ENCODE data around the gene OAF.

OAF gene

DNA sequence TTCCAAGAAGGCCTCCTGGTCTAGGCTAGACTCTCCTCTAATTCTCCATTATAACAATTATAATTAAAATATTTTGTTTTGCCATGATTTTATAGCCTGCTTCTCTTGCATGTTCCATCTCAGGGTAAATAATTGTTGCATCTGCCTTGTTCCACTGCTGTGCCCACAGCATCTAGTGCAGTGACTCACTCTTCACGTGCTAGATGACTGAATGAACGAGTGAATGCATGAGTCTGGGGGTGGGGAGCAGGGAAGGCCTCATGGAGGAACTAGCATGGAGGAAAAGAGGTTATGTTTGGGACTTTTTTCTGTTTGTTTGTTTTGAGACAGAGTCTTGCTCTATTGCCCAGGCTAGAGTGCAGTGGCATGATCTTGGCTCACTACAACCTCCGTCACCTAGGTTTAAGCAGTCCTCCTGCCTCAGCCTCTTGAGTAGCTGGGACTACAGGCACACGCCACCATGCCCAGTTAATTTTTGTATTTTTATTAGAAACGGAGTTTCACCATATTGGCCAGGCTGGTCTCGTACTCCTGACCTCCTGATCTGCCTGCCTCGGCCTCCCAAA, 5.2 kb upstream of the OAF start:
- peak; percentile 58 for DNase-seq (ENCODE audit: low spot score)

DNA sequence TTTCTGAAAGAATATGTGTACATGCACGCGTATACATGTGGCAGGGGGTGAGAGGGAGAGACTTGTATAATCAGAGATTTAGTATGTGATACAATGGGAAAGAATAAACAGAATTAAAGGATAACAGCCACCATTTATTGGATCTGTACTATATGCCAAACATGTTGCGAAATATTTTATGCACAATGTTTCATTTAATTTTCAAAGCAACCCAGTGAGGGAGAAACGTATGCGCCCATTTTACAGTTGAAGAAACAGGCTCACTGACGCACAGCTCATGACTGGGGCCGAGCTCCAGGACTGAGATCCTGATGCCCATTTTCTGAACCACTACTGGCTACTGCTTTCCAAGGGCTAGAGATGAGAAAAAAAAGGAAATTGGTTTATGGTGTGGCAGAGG, 3.3 kb upstream of the OAF start:
- DNase-seq (ENCODE audit: low spot score) = no peak

DNA sequence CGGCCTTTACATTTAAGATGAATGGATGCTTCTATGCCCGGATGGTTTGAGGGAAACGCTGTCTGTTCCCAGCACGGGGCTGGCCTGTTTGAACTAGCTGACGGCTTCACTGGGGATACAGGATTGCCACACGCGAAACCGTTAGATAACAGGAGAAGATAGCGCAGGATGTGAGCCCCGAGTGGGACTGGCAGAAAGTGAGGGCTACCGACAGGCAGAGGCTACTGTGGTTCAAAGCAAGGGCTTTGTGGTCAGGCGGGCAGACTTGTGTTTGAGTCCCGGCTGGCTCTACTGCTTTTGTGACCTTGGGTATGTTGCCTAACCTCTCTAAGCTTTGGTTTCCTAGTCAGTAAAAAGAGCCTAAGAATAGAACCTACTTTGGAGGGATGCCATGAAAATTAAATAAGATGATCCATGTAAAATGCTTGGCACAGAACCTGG, 2.8 kb upstream of the OAF start:
- DNase-seq (ENCODE audit: low spot score) = no peak

DNA sequence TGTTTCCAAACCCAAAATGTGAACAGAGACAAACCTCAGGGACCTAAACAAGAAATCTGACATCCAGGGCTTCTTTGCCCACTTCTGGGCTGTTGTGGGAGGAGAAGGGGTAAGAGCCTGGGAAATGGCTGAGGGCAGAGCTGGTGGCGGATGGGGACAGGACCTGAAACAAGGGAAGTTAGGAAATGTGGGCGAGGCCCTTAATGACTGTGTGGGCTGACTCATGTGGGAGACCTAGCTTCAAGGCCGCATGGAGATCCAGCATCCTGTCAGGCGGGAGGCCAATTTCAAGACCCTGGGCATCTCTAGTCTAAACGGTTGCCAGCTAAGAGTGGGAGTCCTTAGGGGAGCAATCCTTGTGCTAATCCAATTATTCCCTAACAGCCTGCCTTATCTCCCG, 2.1 kb upstream of the OAF start:
- peak; percentile 67 for DNase-seq (ENCODE audit: low spot score)

DNA sequence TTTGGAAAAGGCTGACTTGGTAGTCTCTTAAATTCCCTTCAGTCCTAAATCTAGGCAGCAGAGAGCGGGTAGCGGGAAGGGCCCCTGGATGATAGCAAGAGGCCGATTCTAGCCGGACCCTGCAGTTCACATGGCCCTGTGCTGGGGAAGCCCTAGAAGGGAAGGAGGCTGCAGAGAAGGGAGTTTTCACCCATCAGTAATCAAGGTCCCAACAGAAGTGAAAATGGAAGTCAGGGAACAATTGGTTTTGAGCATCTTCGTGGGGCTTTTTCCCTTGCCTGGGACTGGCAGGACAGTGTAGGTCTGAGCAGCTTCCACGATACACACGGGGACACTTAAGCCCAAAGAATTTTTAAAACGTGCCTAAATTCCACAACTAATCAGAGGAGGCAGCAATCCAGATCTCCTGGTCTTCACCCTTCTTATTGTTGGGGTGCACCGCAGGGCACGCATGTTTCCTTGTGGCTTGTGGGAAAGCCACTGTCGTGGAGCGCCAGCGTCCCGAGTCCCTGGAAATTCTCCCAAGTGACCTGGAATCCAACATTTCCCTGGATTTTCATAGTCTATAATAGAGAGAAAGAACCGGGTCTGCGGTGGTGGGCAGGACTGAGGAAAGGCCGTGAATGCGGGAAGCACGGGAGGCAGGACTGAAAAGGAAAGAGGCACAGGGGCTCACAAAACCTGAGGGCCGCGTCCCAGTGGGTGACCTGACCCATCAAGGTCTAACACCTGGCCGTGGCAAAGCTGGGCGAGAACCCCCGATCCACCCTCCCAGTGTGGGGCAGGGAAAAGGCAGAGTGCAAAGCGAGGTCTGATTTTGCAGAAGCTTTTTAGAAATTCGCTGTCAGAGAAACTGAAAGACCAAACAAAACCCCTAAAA, 846 bp upstream of the OAF start:
- DNase-seq (ENCODE audit: low spot score) = no peak

DNA sequence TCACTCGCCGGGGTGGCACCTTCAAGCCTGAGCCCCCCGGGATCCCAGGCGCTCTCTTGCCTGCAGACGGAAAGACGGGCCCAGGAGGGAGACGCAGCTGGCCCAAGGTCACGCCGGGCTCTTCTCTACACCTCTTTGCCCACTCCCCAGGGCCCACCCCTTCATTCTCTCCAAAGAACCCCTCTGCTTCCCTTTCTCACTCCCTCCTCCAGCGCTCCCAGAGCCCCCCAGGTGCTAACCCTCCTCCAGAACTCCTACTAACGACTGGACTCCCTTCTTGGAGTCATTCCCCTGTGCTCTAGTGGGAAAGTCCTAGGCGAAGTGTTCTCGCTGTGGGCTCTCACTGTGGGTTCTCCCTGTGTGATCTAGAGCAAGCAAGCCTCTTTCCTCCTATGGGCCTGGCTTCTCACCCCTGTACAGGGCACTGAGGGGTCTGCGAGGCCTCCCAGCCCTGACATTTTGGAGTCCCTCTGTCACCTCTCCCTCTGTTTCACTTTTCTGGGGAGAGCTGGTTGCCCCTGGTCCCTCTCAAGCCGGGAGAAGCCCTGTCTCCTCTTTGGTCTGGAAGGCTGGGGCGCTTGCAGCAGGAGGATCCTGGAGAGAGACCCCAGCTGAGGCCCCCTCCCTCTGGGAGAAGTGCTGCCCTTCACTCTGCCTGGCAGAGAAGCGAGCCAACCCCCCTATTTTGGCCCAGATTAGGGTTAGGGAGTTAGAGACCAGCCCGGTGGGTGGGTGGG, 858 bp downstream of the OAF start:
- peak; percentile 21 for DNase-seq (ENCODE audit: low spot score)

DNA sequence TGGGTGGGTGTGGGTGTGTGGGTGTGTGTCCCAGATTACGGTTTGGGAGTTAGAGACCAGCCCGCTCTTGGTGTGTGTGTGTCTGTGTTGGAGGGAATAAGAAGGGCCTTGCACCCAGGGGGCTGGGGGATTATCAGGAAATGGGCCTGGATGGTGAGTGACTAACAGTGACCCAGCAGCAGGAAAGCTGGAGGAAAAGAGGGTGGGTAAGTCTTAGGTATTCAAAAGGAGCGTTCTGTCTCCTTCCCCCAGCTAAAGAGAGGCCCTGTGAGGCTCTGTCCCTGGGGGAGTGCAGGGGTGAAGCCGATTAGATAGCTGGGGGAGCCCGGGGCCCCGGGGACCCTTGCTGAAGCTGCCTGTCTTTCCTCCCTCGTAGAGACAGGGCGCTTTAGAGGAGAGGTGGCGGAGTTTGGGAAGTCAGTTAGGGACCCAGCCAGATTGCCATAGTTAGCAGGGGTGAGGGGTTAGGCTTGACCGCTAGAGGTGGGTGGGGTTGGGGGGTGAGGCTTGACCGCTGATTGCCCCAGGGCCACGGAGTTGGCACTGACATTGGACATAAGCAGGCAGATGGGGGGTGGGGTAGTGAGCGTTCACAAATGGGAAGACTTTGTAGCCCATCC, 1.5 kb downstream of the OAF start:
- no peak for DNase-seq (ENCODE audit: low spot score)

DNA sequence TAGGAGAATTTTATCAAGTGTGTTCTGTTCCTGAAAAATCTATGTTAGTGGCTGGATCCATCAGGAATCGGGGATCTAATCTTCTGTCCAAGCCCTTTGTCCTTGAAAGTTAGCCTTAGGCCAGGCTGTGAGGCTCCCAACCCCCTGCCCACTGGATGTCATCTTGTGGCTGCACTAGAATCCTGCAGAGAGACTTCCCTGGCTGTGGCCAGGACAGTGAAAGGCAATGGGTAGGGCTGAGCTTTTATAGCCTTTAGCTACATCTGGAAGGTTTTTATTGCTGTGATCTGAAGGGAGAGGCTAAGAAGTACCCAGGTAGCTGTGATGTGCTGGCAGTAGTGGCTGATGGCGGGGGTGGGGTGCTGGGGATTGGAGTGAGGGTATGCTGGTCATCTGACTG, 2.1 kb downstream of the OAF start:
- DNase-seq (ENCODE audit: low spot score) = no peak

DNA sequence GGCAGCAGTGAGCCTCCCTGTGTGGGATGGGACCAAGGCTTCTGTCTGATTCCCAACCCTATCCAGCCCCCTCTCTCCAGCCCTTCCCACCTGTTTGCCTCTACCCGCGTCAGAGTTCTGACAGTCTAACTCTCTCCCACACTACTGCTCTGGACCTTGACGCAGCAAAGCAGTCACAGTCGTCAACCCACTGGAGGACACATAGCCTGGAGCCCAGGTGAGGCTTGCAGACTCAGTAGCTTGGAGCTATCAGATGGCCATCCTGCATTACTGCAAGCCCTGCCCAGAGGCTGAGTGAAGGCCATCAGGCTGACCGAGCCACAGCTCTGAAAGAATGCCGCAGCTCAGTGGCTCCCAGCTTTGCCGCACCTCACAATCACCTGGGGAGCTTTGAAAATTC, 3.7 kb downstream of the OAF start:
- no peak for DNase-seq (ENCODE audit: low spot score)

DNA sequence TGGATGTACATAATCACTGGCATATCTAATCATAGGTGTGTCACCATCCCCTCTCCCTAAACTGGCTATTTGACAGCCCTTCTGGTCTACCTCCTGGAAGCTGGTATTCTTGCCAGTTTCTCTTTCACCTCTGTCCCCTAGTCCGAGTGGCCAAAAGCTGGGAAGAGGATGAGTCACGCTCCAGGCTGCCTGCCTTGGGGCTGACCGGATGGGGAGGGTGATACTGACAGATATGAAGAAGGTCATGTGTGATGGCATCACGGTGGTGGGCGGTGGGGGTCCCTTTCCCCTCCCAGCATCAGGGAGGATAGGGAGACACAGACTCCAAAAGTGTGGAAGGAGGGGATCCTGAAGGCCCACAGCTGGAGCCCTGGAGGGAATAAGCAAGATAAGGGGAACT, 4.8 kb downstream of the OAF start:
- DNase-seq (ENCODE audit: low spot score) = peak; percentile 65

DNA sequence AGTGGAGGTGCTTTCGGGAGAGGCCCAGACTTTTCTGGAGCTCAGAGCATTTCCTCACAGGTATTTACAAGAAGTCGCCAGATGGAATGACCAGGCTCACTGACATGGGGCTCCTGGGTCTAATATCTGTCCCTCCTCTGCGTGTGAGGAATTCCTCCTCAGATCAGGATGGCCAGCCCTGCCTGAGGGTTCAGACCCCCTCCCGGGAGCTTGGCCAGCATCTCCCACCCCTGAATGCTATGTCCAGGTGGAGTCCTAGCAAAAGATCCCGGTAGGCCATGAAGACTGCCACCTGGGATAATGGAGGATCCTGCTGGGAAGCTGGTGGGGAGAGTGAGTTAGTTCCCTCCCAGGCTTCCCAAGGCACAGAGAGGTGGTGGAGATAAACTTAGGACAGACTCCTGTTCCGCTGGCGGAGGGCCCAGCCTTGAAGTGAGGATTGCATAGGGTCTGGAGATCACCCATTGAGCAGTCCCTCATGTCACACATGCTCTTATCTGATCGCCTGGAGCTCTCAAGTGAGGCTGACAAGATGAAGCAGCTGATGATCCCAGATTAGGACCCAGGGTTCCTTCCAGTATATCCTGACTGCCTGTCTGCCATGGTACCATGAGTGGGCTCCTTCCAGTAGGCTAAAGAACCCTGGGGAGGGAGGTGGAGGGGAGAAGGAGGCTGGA, 5.7 kb downstream of the OAF start:
- no peak for DNase-seq (ENCODE audit: low spot score)

DNA sequence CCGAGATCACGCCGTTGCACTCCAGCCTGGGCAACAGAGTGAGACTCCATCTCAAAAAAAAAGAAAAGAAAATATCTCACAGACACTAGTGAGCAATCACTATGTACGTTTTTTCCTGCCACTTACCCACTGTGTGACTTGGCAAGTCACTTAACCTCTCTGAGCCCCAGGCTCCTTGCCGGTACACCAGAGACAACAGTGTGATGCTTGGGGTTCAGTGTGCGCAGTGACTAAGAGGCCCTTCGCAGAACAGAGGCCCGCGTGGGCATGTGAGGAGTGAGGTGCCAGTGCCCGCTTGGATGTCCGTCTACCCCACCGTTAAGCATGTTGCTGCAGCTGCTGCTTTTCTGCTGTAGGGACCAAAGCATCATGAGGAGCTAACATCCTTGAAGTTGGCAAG, 6.7 kb downstream of the OAF start:
- DNase-seq (ENCODE audit: low spot score) = no peak

DNA sequence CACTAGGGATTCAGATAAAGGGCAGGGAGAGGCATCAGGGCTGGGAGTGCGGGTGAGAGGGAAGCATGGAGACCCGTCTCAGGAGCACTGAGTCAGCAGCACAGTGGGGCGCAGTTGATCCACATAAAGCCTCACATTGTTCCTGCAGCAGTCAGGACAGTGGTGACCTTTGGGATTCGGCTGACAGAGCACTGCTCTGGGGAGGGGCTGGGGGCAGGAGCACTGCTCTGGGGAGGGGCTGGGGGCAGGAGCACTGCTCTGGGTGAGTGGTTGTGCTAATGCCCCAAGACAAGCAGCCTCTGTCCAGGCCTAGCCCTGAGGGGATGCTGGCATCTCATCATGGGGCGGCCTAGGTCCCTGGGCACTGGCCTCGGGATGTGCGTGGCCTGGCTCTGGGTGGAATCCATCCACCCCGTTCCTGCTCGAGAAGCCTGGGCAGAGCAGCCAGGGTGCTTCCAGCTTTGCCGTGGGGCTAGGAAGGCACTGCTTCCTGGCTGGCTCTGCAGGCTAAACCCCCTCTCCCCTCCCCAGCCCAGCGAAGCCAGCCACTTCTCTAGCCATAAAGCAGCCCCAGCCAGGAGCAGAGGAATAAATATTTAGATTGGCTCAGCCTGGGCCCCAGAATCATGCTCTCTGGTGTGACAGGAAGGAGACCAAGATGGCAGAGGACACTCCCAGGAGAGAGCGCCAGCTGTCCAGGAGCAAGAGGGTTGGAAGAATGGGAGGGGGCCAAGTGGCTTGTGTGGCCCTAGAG, 7.3 kb downstream of the OAF start:
- no peak for DNase-seq (ENCODE audit: low spot score)

DNA sequence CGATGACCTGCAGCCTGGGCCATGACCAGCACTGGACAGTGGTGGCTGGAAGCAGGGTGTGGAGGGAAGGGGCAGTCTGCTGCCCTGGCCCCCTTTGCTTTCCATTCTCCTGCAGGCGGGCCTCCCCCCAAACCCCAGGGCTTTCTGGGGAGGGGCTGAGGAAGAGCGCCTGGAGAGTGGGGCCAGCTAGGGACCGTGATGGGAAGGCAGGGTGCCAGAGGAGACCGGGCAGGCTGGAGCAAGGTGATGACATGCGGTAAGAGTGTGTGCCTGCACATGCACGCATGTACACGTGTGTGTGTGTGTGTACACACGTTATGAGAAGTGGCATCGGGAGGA, 7.8 kb downstream of the OAF start:
- DNase-seq (ENCODE audit: low spot score) = no peak

DNA sequence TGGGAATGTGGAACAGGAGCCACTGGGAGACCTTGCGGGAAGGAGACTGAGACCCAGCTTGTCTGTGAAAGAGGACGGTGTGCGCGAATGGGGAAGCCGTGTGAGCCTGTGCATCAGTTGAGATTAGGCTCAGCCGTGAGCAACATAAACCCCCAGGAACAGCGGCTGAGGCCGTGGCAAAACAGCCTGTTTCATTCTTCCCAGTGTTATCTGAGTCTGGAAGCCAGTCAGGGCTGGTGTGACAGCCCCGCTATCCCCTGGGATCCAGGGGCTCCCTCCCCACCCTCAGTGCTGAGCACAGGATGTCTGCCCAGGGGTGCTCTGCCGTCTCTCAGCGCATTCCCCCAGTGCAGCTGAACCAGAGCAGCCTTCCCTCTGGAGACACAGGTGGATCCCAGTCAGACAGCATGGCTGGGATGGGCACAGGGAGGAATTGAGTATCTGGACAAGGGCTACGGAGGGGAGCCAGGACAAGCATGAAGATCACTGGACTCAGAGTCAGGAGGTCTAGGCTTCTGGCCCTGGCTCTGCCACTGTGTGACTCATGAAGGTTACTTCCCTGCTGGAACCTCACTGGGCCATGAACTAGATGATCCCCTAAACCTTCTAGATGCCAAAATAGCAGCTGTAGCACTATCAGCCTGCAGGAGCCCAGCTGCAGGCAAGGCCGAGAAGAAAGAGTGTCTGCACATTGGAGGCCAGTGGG, 8.6 kb downstream of the OAF start:
- DNase-seq (ENCODE audit: low spot score) = no peak

DNA sequence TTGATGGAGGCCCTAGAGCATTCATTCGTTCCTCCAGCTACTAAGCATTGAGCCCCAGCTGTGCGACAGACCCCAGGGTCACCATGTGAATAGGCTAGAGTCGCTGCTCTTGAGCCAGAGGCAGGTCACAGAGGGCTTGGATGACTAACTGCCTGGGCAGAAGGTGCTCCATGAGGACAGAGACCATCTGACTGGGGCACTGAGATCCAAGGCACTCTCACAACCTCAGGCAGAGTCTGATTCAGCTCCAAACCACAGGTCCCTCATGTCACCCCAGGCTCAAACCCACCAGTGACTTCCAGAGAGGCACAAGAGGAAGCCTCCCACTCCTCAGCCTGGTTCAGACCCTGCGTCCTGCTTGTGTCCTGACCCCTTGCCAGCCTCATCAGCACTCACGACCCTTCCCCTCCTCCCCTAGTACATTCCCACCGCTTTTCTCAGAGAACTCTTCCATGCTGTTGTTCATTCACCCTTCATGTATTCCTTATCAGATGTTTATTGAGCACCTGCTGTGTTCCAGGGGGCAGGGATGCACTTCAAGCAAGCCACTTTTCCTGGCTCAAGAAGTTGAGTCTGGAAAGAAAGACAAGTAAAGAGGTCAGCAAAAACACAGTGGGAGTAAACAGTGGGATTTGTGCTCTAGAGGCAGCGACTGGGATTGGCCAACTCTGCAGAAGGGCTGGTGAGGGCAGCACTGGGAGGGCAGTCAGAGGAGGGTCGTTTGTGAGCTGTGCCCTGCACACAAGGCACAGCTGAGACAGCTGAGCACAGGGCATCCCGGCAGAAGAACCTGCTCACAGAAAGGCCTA, 9.3 kb downstream of the OAF start:
- DNase-seq (ENCODE audit: low spot score) = no peak

DNA sequence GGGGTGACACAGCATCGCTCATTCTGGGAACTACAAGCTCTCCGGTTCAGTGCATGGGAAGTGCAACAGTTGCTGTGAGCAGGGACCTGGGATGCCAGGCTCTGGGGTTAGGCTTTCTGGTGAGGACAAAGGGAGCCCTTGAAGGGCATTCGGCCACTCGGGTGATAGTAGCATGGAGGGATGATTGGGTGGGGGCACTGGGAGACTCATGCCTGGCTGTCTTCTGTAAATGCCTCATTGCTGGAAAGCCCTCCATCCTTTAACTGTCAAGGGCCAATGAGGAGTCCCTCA, 9.9 kb downstream of the OAF start:
- DNase-seq (ENCODE audit: low spot score) = no peak

DNA sequence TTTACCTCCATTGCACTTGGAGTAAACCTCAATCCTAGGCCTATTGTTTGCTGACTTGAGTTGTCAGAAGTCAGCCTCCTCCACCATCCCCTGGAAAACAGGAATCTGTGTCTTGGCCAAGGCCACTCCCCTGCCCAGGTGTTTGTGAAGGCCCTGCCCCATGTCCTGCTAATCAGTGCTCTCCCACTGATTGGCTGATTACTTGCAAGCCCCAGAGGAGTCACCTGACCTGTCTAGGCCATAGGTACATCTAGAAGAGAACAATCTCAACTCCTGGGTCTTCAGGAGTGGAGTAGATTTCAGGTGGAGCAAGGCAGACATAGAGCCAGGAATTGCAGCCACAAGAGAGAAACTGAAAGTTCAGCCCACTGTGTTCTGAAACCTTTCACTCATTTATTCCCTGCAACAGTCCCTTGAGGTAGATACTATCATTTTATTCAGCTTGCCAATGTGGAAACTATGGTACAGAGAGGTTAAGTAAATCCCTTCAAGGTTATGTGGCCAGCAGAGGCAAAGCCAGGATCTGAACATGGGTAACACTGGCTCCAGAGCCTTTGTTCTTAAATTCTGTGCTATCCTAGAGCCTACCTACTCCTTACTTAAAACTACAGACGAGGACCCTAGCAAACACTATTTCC, 10.4 kb downstream of the OAF start:
- DNase-seq (ENCODE audit: low spot score) = no peak

DNA sequence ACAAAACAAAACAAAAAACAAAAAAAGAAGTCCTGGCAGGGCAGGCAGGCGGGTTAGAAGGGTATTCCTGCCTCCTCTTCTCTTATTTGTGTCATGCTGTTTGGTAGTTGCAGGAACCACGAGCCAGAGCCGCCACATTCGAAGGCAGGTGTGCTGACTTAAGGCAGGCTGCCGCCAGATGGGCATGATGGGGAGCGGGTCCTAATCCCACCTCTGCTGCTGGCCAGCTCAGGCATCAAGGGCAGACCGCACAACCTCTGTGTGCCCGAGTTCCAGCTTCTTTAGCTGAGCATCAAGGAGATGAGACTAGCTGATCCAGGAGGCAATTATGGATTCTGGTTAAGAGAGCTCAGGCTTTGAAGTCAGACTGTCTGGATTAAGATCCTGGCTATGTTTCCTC, 12.1 kb downstream of the OAF start:
- DNase-seq (ENCODE audit: low spot score) = no peak

DNA sequence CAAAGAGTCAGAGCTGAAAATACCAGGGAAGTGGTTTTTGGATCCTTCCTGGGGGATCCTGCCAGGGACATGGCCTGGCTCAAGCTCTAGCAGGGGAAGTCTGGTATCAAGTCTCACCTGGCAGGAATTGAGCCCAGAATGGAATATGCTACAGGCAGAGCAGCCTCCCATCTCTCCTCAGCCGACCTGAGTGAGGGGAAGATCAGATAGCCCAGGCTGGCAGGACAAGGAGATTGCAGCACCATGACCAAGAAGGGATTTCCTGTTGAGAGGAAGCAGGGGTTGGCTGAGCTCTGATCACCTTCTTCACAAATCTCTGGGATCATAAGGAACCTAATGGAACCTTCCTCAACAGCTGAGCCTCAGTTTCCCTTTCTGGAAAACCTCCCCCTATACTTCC, 13.0 kb downstream of the OAF start:
- DNase-seq (ENCODE audit: low spot score) = no peak
